ENCODE results near the gene VSNL1. TPM values are rescaled to one million over a fixed set of nuclear protein-coding genes. Genes with fewer than 3 reads are reported as not detected.

Gene VSNL1
- polyA plus RNA-seq, 1 of the 3 experiments (the other 2 are of a cell fraction): 1.3 TPM

- H3F3A ChIP-seq (replicated peaks; ENCODE audit: insufficient read depth): no peaks in the 10 kb centered on the region
- H3K9me3 ChIP-seq: no peaks in the 10 kb centered on the region
- H3K9me2 ChIP-seq: no peaks in the 10 kb centered on the region
- TF ChIP-seq FOXJ3 (CRISPR knock-in tag; IDR thresholded peaks at IDR 0.05): no peak
- TF ChIP-seq CTCF (IDR thresholded peaks at IDR 0.05): no peak
- TF ChIP-seq SIN3A (IDR thresholded peaks at IDR 0.05; ENCODE audit: borderline replicate concordance, low read depth, low read length): no peak
- no peak for TF ChIP-seq YY1 (IDR thresholded peaks at IDR 0.05; ENCODE audit: low read depth)
- TF ChIP-seq NFIC (IDR thresholded peaks at IDR 0.05; ENCODE audit: borderline replicate concordance): no peak
- TF ChIP-seq RXRA (IDR thresholded peaks at IDR 0.05; ENCODE audit: borderline replicate concordance, low read depth): no peak
- no peak for TF ChIP-seq NRF1 (IDR thresholded peaks at IDR 0.05; ENCODE audit: low read depth, low read length)
- no peak for TF ChIP-seq GATA2 (CRISPR knock-in tag; IDR thresholded peaks at IDR 0.05)
- no peak for TF ChIP-seq IRF3 (IDR thresholded peaks at IDR 0.05; ENCODE audit: low read depth, low read length)
- no peak for TF ChIP-seq EP300 (IDR thresholded peaks at IDR 0.05; ENCODE audit: borderline replicate concordance in 1 of 2, low read depth in 1 of 2, low read length in 1 of 2)
- 45% methylated on average over 1 of the region's 1 CpG for WGBS (ENCODE audit: low lambda C conversion rate)
- no peak overlapping the region for H2AFZ ChIP-seq (ENCODE audit: low read depth)
- H3K79me2 ChIP-seq (ENCODE audit: insufficient read depth): no peaks in the 10 kb centered on the region
- H4K20me1 ChIP-seq (ENCODE audit: insufficient read depth): no peaks in the 10 kb centered on the region
- no peak overlapping the region for H3K4me2 ChIP-seq
- no peaks in the 10 kb centered on the region for H3K4me1 ChIP-seq (ENCODE audit: control insufficient read depth in 1 of 2, insufficient read depth in 2 of 2, low read depth in 1 of 2, low read length in 1 of 2)
- no peak overlapping the region for H3K4me3 ChIP-seq (ENCODE audit: low read depth in 2 of 2, low read length in 1 of 2)
- ChIA-PET CTCF (interaction anchor here (1.4 kb wide), 1 partner anchor 15 kb away, joined by 3 read pairs; the partner anchor contains the start of gene VSNL1), POLR2A (no interaction called here)
- no peaks in the 10 kb centered on the region for H3K27me3 ChIP-seq (ENCODE audit: insufficient read depth)
- H3K9ac ChIP-seq: no peak overlapping the region
- DNase-seq: no peak
- H3K27ac ChIP-seq (ENCODE audit: low read depth in 2 of 2, low read length in 1 of 2): no peak overlapping the region
- H3K36me3 ChIP-seq (replicated peaks in 1 of 2; ENCODE audit: control insufficient read depth in 1 of 2, insufficient read depth in 2 of 2, low read length in 1 of 2): no peaks in the 10 kb centered on the region
Observed at GRCh38 chr2:17555150-17555549, 14.7 kb downstream of the VSNL1 start.

GRCh38 chr2:17557596-17557995 lies 17.1 kb downstream of the VSNL1 start:
- H3K27me3 ChIP-seq (ENCODE audit: insufficient read depth): no peaks in the 10 kb centered on the region
- no peaks in the 10 kb centered on the region for H3K79me2 ChIP-seq (ENCODE audit: insufficient read depth)
- no peaks in the 10 kb centered on the region for H3K36me3 ChIP-seq (replicated peaks in 1 of 2; ENCODE audit: control insufficient read depth in 1 of 2, insufficient read depth in 2 of 2, low read length in 1 of 2)
- H3K9me2 ChIP-seq: no peaks in the 10 kb centered on the region
- no peaks in the 10 kb centered on the region for H3F3A ChIP-seq (replicated peaks; ENCODE audit: insufficient read depth)
- H4K20me1 ChIP-seq (ENCODE audit: insufficient read depth): no peaks in the 10 kb centered on the region
- POLR2A ChIA-PET: no interaction called here
- no peak overlapping the region for H3K4me3 ChIP-seq (ENCODE audit: low read depth in 2 of 2, low read length in 1 of 2)
- H2AFZ ChIP-seq (ENCODE audit: low read depth): no peak overlapping the region
- no peaks in the 10 kb centered on the region for H3K4me1 ChIP-seq (ENCODE audit: control insufficient read depth in 1 of 2, insufficient read depth in 2 of 2, low read depth in 1 of 2, low read length in 1 of 2)
- no peak overlapping the region for H3K4me2 ChIP-seq
- H3K9me3 ChIP-seq: no peaks in the 10 kb centered on the region
- no peak for DNase-seq
- 61% methylated on average over 5 of the region's 5 CpGs for WGBS (ENCODE audit: low lambda C conversion rate)
- H3K9ac ChIP-seq: no peak overlapping the region
- H3K27ac ChIP-seq (ENCODE audit: low read depth in 2 of 2, low read length in 1 of 2): no peak overlapping the region
- CTCF ChIA-PET: no interaction called here
- TF ChIP-seq EP300 (IDR thresholded peaks at IDR 0.05; ENCODE audit: borderline replicate concordance in 1 of 2, low read depth in 1 of 2, low read length in 1 of 2): no peak
- no peak for TF ChIP-seq SIN3A (IDR thresholded peaks at IDR 0.05; ENCODE audit: borderline replicate concordance, low read depth, low read length)
- no peak for TF ChIP-seq TAF1 (IDR thresholded peaks at IDR 0.05; ENCODE audit: borderline replicate concordance, low read depth, low read length)
- TF ChIP-seq MEF2A (IDR thresholded peaks at IDR 0.05; ENCODE audit: borderline replicate concordance, low read depth): no peak
- no peak for TF ChIP-seq USF2 (IDR thresholded peaks at IDR 0.05; ENCODE audit: borderline replicate concordance, low read depth, low read length)
- TF ChIP-seq RFX5 (IDR thresholded peaks at IDR 0.05; ENCODE audit: low read length): no peak
- TF ChIP-seq CTCF (IDR thresholded peaks at IDR 0.05): no peak
- no peak for TF ChIP-seq ELF1 (IDR thresholded peaks at IDR 0.05)
- no peak for TF ChIP-seq RXRA (IDR thresholded peaks at IDR 0.05; ENCODE audit: borderline replicate concordance, low read depth)
- TF ChIP-seq FOSL2 (IDR thresholded peaks at IDR 0.05; ENCODE audit: borderline replicate concordance, low read depth): no peak
- TF ChIP-seq RAD21 (IDR thresholded peaks at IDR 0.05; ENCODE audit: low read length): no peak
- no peak for TF ChIP-seq ZBTB33 (IDR thresholded peaks at IDR 0.05; ENCODE audit: borderline replicate concordance, low read depth)
- TF ChIP-seq CHD2 (IDR thresholded peaks at IDR 0.05; ENCODE audit: low read length, partially characterized antibody): no peak
- TF ChIP-seq TCF12 (IDR thresholded peaks at IDR 0.05): no peak
- TF ChIP-seq GABPA (IDR thresholded peaks at IDR 0.05; ENCODE audit: low read depth): no peak

Data from SK-N-SH (cell line).